ENCODE data around the gene PRKCA.

The PRKCA gene

DNA sequence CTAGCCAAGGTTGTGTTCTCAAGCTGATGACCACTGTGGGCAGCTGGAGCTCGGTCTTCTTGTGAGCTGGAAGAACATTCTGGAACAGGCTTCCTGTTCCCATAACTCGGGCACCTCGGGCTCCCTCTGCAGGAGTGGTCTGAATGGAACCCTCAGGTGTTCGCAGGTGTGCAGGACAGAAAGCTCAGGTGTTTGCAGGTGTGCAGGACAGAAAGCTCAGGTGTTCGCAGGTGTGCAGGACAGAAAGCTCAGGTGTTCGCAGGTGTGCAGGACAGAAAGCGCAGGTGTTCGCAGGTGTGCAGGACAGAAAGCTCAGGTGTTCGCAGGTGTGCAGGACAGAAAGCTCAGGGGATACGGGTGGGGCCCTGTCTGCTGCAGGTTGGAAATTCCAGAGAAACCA lies 423.5 kb downstream of the PRKCA start:
- no peak for DNase-seq

DNA sequence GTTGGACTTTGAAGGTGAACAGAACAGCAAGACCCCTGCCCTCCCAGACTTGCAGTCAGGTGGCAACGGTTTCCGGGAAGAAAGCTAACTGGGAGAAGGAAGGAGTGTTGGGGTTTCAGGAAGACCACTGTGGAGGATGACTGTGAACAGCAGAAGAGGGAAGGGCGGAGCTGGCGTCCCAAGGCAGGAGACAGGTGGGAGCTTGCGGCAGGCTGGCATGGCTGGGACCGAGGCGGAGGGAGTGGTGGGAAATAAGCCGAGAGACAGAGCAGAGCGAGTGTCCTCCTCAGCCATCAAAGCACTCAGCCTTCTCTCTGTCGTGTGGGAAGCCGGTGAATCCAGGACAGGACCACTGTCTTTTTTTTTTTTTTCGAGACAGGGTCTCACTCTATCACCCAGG lies 424.0 kb downstream of the PRKCA start:
- DNase-seq: no peak

DNA sequence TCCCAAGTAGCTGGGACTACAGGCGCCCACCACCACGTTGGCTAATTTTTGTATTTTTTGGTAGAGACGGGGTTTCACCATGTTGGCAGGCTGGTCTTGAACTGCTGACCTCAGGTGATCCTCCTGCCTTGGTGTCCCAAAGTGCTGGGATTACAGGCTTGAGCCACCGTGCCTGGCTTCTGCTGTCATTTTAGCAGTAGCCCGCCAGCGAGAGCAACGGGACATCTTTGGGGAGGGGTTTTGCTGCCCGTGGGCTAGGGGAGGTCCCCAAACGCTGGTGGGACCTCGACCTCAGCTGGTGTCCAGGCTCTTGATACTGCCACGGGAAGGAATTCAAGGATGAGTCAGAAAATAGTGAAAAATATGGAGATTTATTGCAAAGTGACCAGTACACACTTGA lies 424.4 kb downstream of the PRKCA start:
- no peak for DNase-seq

DNA sequence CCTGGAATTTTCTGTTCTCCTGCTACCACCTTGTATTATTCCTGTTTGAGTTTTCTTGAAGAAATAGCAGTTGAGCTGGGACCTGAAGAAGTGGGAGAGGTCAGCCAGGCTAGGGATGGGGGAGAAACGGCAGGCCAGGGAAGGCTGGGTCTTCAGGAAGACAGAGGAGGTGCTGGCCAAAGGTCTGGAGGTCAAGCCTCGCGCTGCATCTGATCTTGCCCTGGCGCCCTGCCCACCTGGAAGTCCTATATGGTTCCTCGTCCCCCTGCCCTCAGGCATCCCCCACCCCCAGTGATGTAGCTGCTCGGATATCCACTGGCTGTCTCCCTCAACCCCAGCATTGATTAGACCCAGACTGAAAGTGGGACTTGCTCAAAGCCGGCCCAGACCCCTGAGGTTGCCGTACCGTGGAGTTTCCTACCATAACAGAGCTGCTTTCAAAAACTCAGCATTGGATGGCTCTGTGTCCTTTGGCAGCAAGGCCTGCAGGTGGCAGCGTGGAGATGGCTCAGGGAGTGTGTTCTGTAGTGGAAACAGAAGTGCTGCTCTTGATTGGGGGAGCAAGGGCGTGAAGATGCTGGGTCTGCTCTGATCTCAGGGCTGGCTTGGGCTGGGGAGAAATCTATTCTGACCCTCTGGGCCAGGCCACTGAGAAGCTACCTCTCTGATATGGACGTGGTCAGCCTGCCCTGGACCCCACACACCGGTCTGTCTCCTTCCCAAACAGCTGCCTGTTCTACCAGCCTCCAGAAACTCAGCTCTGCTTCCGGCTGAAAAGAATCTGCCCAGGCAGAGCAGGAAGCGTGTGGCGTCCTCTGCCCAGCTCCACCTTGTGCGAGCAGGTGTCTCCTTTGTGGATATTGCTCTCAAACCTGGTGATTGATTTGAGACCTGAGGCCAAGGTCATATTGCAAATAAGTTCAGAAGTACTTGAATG lies 425.5 kb downstream of the PRKCA start:
- DNase-seq: peak; percentile 82

DNA sequence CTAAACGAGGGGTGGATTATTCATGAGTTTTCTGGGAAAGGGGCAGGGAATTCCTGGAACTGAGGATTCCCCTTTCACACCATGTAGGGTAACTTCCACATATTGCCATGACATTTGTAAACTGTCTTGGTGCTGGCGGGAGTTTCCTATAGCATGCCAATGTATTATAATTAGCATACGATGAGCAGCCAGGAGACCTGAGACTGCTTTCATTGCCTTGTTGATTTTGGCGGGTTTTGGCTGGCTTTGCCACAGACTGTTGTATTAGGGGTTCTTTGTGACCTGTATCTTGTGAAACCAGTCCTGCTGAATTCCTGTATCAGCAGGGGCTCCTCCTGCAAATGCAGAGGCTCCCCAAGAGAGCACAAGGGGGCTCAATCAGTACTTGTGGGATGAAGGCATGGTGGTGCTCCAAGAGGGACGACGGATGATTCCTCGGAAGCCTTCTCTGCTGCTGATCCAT lies 428.1 kb downstream of the PRKCA start:
- DNase-seq: no peak

DNA sequence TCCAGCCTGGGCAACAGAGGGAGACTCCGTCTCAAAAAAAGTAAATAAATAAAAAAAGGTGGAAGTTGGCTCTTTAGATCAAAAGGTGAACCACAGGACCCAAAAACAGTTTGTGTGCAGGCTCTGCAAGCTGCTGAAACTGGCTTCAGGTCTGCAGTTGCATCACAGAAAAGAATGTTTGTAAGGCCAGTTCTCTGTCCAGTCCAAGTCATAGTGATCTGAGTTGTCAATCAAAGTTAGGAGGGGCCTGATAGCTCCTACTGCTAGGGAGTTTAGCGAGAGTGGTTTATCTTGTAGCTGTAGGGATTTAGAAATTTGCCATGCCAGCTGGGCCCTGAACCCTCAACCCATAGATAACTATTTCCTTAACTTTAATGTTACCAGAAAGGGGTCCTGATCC lies 431.3 kb downstream of the PRKCA start:
- no peak for DNase-seq

DNA sequence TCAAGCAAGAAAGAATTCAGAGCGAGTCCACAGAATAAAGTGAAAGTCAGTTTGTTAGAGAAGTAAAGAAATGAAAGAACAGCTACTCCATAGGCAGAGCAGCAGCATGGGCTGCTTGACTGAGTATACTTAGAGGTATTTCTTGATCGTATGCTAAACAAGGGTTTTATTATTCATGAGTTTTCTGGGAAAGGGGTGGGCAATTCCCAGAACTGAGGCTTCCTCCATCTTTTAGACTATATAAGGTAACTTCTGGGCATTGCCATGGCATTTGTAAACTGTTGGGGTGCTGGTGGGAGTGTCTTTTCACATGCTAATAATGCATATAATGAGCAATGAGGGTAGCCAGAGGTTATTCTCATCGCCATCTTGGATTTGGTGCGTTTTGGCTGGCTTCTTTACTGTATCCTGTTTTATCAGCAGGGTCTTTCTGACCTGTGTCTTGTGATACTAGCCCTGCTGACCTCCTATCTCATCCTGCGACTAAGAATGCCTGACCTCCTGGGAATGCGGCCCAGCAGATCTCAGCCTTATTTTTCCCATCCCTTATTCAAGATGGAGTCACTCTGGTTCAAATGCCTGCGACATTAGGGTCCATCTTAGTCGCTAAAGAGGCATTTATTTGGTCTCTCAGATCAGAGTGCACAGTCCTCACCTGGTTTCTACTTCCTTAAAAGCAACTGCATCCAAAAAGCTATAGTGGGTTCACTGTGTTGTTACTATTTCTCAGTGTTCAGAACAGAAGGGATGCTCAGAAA lies 432.0 kb downstream of the PRKCA start:
- DNase-seq: no peak

DNA sequence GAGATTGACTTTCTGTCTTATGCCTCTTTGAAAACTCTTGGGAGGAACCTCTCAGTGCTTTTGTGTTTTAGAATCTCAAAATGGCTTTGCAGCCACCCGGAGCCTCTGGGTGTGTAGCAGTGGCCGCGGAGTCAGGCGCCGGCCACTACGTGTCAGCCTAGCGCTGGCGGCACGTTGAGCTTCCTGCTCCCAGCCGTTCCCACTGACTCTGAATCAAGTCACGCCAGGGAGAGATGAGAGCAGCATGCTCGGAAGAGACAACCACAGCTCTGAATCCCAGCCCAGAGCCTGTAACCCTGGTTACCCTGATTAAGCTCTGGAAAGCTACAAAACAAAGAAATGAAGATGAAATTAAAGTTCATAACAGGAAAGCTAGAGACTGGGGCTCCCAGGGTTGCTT lies 435.1 kb downstream of the PRKCA start:
- DNase-seq: no peak

DNA sequence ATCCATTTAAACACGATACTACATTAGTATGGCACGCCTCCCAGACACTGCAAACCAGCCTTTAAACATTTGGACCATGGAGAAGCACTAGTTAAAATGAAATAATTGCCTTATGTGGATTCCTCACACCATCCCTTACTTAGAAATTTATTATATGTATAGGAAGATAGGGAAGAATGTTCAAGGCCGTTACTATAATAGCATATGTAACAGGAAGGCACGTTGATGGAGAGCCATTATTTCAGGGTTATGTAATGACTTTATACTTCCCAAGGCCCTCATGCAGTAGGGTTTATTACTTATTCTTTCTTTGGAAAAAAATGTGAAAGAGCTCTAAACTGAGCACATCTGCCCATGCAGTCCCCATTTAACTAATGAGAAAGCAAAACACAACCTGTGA lies 435.9 kb downstream of the PRKCA start:
- DNase-seq: no peak

DNA sequence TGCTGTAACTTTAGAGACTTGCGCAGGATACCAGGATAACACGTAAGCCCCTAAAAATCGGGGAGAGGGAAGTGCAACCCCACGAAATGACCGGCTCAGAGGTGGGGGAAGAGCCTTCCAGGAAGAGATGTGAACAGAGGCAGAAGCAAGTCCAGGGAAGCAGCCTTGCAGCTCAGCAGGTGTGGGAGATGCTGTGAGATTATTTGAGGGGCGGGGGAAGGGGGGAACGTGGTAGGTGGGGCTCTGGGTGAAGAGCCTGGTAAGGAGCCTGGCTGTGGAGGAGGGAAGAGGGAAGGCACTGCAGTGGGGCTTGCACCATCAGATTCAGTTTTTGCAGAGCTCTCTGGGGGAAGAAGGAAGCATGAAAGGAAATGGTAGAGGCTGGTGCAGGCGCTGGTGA lies 437.1 kb downstream of the PRKCA start:
- no peak for DNase-seq

DNA sequence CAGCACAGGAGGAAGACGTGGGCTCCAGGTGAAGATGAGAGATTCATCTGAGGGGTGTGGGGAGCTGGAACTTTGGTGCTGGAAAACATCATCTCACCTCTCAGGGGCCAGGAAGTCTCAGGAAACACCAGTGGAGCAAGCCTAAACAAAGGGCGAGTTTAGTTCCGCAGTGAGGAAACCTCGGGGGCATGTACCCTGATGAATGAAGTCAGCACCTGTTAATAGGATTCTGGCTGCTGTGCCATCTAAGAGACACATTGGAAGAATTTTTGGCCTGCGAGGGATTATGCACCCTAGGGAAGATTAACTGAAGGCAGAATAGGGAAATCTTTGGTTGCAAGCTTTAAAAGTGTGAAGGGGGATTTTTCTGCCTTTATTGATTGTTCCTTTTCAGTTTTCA lies 437.8 kb downstream of the PRKCA start:
- no peak for DNase-seq

DNA sequence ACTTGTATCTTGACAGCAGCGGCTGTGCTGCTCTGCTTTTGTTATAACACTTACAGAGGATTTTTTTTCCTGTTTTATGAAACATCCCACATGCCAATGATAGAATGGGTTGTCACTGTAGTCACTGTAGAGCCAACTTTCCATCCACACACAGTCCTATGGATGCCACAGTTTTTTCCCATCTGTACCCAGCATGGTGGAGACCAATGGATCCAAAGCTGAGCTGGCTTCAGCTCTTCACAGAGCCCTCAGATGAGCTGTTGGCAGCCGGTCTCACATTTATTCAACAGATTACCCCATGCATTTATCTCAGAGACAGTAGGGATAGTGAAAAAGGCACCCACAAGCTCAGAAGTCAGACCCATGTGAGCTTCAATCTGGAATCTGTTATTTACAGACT lies 441.1 kb downstream of the PRKCA start:
- no peak for DNase-seq

DNA sequence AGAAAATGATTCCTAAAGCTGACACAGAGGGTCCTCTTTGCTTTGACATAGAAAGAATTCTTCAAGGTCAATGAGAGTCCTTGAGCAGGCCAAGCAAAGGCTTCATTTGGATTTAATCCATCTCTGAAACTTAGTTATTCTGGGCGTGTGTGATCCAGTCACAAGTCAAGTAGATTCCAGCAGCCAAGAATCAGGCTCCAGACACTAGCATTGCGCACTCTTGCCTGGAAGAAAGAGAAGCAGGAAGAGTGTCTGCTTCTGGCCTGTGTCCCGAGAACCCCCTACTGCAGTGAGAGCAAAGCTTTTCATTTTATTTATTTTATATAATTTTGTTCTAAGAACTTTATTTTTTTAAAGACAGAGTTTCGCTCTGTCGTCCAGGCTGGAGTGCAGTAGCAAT lies 444.3 kb downstream of the PRKCA start:
- no peak for DNase-seq

DNA sequence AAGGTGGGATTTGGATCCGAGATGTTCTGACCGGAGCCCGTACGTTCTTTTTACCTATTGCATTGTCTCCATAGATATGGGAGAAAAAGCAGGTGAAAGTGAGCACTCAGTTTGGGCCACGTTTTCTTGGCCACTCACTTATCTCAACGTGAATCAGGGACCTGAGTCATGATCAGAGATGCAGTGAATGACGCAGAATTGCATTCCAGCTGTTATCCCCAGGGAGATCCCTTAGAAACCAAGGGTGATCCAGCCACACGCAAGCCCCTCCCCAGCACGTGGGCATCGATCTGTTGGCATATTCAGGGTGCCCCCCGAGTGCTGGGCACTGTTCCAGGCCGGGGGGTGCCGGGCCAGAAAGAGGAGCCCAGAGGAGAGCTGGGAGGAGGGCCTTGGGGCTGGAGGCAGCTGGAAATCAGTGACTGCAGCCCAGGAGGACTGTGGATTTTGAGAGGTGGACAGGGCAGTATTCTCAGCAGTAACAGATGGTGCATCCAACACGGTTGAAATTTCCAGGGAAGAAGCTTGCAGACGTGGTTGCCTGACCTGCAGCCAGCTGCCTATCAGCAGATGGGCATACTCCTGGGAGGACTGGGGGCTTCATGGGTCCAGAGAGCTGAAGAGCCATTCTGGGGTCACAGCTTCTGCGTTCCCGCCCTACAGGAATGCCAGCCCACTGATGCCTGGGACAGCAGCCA lies 445.3 kb downstream of the PRKCA start:
- peak; percentile 12 for DNase-seq

DNA sequence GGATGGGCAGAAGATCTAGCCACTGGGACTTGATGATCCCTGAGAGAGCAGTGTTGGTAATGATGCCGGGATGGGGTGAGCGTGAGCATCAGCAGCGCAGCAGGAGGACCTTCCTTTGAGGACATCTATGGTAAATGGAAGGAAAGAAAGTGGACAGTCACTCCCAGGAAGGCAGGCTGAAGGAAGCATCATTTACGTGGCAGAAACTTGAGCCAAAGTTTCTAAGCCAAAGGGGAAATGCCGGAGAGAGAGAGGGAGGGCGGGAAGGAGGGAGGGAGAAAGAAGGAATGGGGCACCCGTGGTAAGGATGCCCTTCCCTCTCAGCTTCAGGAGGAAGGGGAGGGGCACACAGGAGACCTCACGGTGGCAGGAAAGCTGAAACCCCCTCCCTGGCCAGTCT lies 446.2 kb downstream of the PRKCA start:
- DNase-seq: no peak

DNA sequence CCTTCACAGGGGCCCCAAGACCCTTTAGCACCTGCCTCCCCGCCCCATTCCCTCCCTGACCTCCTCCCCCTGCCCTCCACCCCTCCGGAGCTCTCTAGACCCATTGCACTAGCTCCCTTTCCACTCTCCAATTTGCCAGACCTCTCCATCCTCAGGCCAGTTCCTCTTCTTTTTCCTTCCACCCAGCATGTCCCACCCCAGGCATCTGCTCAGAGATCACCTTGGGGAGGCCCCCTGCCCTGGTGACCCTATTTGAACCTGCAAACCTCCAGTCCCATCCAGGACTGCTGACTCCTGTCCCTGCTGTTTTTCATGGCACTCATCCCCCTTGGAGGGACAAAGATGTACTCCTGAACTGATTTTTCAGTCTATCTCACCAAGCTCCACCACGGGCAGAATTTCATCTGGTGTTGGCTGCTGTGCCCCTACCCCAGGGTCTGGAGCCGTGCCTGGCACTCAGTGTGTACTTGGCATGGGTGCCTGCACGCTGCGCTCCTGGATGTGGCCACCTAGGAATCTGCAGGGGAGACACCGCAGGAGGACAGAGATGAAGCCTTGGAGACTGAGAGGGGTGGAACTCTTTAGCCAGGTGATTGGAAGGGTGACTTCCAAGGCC lies 446.9 kb downstream of the PRKCA start:
- DNase-seq: no peak

DNA sequence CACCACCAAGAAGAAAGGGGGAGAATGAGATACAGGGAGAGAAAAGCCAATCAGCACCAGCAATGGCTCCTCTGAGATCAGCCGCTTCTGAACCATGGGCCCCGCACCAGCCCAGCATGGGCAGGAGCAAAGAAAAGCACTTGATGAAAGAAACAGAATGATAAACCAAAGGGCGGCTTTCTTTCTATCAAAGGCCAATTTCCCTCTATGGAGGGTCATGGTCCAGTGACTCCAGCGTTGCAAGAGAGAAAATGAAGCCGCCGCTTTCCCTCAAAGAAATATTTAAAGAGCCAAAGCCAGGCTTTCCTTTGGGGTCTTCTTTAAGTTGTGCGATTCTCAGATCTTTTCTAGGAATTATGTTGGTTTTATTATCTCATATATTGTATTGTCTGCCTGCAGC lies 447.7 kb downstream of the PRKCA start:
- no peak for DNase-seq

DNA sequence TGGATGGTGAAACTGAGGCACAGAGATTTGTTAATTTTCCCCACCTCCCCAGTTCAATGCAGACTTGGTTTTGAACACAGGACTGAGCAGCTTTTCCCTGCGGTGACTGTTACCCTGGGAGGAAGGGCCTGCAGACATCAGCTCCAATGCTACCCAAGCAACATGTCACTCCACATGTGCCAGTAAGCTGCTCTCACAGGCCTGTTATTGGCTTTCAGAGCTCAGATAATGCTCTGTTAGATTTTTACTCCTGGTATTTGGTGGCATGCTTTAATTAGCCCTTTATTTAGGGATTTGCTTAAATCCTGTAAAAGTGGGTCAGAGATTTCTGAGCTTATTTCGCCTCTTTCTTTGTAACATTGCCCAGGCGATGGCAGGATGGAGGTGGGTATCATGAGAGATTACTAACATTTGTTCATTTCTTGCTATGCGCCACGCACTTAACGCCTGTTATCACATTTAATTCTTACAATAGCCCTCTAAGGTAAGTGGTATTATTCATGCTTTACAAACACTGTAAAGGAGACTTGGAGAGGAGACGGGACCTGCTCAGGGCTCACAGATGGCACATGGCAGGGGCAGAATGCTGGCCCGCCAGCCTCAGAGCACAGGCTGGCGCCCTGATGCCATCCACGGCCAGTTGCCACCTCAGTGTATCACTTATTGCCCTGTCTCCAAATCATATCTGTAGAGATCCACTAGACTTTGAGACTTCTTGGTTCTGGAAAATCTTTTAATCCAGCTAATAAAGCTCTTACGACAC lies 448.5 kb downstream of the PRKCA start:
- no peak for DNase-seq

DNA sequence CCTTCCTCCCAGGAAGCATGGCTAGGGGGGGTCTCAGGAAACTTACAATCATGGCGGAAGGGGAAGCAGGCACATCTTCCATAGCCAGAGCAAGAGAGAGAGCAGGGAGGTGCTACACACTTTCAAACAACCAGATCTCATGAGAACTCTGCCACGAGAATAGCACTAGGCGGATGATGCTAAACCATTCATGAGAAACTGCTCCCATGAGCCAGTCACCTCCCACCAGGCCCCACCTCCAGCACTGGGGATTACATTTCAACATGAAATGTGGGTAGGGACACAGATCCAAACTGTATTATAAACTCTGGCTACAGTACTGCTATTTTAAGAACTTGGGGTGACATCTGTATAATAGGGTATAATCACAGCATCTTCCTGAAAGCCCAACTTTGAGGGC lies 449.4 kb downstream of the PRKCA start:
- DNase-seq: no peak

DNA sequence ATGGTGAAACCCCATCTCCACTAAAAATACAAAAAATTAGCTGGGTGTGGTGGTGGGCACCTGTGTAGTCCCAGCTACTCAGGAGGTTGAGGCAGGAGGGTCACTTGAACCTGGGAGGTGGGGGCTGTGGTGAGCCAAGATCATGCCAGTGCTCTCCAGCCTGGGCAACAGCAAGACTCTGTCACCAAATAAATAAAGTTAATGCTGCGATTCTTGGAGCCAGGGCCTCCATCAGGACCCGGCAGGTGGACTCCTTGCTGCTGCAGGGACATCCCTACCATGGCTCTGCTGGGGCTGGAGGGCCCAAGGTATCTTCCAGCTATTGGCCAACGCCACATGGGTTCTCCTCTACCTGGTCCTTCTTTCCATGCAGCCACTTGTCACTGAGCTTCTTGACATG lies 450.0 kb downstream of the PRKCA start:
- DNase-seq: no peak

DNA sequence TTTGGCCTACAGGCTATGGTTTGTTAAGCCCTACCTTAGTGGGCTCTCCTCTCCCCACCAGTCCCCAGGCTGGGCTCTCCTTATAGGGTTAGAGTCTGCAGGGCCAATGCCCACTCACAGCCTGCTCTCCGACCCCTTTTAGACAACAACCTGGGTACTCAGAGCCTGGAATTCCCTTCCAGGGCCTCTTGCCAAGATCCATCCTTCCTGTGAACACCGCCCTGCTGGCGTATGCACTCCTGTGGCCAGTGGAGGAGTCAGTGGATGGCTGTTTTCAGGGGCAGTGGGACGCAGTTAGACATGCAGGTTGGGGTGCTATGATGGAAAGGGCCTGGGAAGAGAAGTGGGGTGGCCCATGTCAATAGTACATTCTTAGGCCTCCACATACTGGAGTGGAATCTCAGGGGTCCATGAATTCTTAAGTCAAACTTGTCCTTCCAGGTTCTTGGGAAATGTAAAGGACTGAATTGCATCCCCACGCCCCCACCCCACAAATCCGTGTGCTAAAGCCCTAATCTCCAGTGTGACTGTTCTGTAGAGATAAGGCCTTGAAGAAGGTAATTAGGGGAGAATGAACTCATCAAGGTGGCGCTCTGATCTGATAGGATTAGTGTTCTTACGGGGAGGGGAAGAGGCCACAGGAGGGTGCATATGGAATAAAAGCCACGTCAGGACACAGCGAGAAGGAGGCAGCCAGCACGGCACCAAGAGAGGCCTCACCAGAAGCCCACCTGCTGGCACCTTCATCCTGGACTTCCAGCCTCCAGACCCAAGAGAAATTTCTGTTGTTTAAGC lies 450.9 kb downstream of the PRKCA start:
- DNase-seq: peak; percentile 41

All from NCI-H69 (cell line).